Bronchial epithelial cell (primary cell): Measurements from ENCODE around the gene CLDN11. TPM values are rescaled to one million over a fixed set of nuclear protein-coding genes. Genes with fewer than 3 reads are reported as not detected.

Source experiments
- DNase-seq: peaks from one replicate; pipeline ENCODE4 v3.0.0-alpha.2; 2010; ENCODE audit warnings: low read depth
- FAIRE-seq: peaks from 2 replicates; lab custom pipeline; 2011; peaks lifted over from hg19 to GRCh38; lab: Jason Lieb, UNC
- H3K27me3 ChIP-seq: 2 replicates; pipeline ENCODE4 v1.5.1; 2011; ENCODE audit warnings: low read length; ENCODE audit not compliant: control insufficient read depth, insufficient read depth
- H3K36me3 ChIP-seq: 2 replicates; pipeline ENCODE4 v1.5.1; 2011; ENCODE audit warnings: low read length; ENCODE audit not compliant: control insufficient read depth, insufficient read depth
- H3K4me3 ChIP-seq: 2 replicates; pipeline ENCODE4 v1.5.1; 2011; ENCODE audit warnings: mild to moderate bottlenecking, low read depth, low read length, control low read depth
- CTCF ChIP-seq: IDR thresholded peaks from 2 replicates; pipeline ENCODE4 v1.5.1; 2011; ENCODE audit warnings: mild to moderate bottlenecking, moderate library complexity, low read length, control low read depth, inconsistent platforms; ENCODE audit not compliant: insufficient read depth, severe bottlenecking
- total RNA-seq: library from RNA; depleted of rRNA; stranded (reverse); fragments of >200 nt; gene quantifications from 2 replicates; pipeline ENCODE4 v1.2.1, GENCODE V29; 2014

CLDN11 gene
- total RNA-seq, 1 donor from 2014 or later: 4.2 TPM

- no peak for TF ChIP-seq CTCF
- Histone ChIP-seq H3K27me3 (peaks cover 1% of the 10 kb centered on the region), H3K4me3 (no peak overlapping the region), H3K36me3 (no peaks in the 10 kb centered on the region)
- FAIRE-seq (no peak), DNase-seq (no peak)
Measured at GRCh38 chr3:170438836-170439235, 20.2 kb downstream of the CLDN11 start.

GRCh38 chr3:170440344-170440743 is 21.7 kb downstream of the CLDN11 start:
- no peak for TF ChIP-seq CTCF
- H3K27me3 ChIP-seq: no peaks in the 10 kb centered on the region
- H3K4me3 ChIP-seq: no peak overlapping the region
- FAIRE-seq (no peak), DNase-seq (peak; percentile 75)
- H3K36me3 ChIP-seq: no peaks in the 10 kb centered on the region

- FAIRE-seq: no peak
- Histone ChIP-seq H3K36me3 (no peaks in the 10 kb centered on the region), H3K27me3 (no peaks in the 10 kb centered on the region), H3K4me3 (no peak overlapping the region)
- TF ChIP-seq CTCF: no peak
- DNase-seq: no peak
Measured at GRCh38 chr3:170441412-170441811, 22.7 kb downstream of the CLDN11 start.

GRCh38 chr3:170442947-170443346 is 24.3 kb downstream of the CLDN11 start:
- no peak for TF ChIP-seq CTCF
- Histone ChIP-seq H3K36me3 (no peaks in the 10 kb centered on the region), H3K27me3 (no peaks in the 10 kb centered on the region), H3K4me3 (no peak overlapping the region)
- no peak for DNase-seq
- FAIRE-seq: no peak

GRCh38 chr3:170443457-170443856 is 24.8 kb downstream of the CLDN11 start:
- Histone ChIP-seq H3K36me3 (no peaks in the 10 kb centered on the region), H3K4me3 (no peak overlapping the region), H3K27me3 (no peaks in the 10 kb centered on the region)
- TF ChIP-seq CTCF: no peak
- FAIRE-seq (no peak), DNase-seq (no peak)

GRCh38 chr3:170448584-170448983 is 29.9 kb downstream of the CLDN11 start:
- FAIRE-seq (no peak), DNase-seq (no peak)
- H3K27me3 ChIP-seq: peaks cover 2% of the 10 kb centered on the region
- H3K36me3 ChIP-seq: no peaks in the 10 kb centered on the region
- no peak overlapping the region for H3K4me3 ChIP-seq
- no peak for TF ChIP-seq CTCF
